HG02884 (cell line): ENCODE data around the gene SUMO4.

Source experiments
- ATAC-seq: cut with Tn5 transposase; IDR thresholded peaks from one replicate; pipeline ENCODE4 v1.9.1; 2021; ENCODE audit warnings: mild to moderate bottlenecking, moderate library complexity; ENCODE audit not compliant: unreplicated experiment

The SUMO4 gene

GRCh38 chr6:149400050-149400449, at the start of gene SUMO4:
Gene SUMO4, plus strand, starts transcription at chr6:149400262. Its CDS starts 130 bp downstream, at chr6:149400392.
- ATAC-seq = no peak

GRCh38 chr6:149354009-149354408, 46.1 kb upstream of the SUMO4 start:
- ATAC-seq = no peak

- no peak for ATAC-seq
These were observed 43.8 kb upstream of the SUMO4 start for GRCh38 chr6:149356081-149356750.

- no peak for ATAC-seq
These were observed 42.1 kb upstream of the SUMO4 start for GRCh38 chr6:149357726-149358538.

GRCh38 chr6:149359440-149359839, 40.6 kb upstream of the SUMO4 start:
- no peak for ATAC-seq

GRCh38 chr6:149360536-149360935, 39.5 kb upstream of the SUMO4 start:
- ATAC-seq = no peak

GRCh38 chr6:149362289-149362688, 37.8 kb upstream of the SUMO4 start:
- no peak for ATAC-seq

- ATAC-seq = no peak
These were observed 36.9 kb upstream of the SUMO4 start for GRCh38 chr6:149363154-149363553.

- ATAC-seq = no peak
These were observed 35.5 kb upstream of the SUMO4 start for GRCh38 chr6:149364557-149364956.

- no peak for ATAC-seq
These were observed 34.9 kb upstream of the SUMO4 start for GRCh38 chr6:149365197-149365596.

GRCh38 chr6:149366267-149366921, 33.7 kb upstream of the SUMO4 start:
- ATAC-seq = no peak

GRCh38 chr6:149368065-149368464, 32.0 kb upstream of the SUMO4 start:
- peak; percentile 82 for ATAC-seq

- ATAC-seq = no peak
These were observed 28.9 kb upstream of the SUMO4 start for GRCh38 chr6:149371154-149371553.

GRCh38 chr6:149372062-149372461, 28.0 kb upstream of the SUMO4 start:
- no peak for ATAC-seq

GRCh38 chr6:149373511-149373910, 26.6 kb upstream of the SUMO4 start:
- no peak for ATAC-seq

GRCh38 chr6:149379977-149380376, 20.1 kb upstream of the SUMO4 start:
- ATAC-seq = no peak

- ATAC-seq = no peak
These were observed 19.5 kb upstream of the SUMO4 start for GRCh38 chr6:149380523-149380922.

GRCh38 chr6:149383371-149383770, 16.7 kb upstream of the SUMO4 start:
- no peak for ATAC-seq

- no peak for ATAC-seq
These were observed 15.6 kb upstream of the SUMO4 start for GRCh38 chr6:149384464-149384863.

- ATAC-seq = no peak
These were observed 13.9 kb upstream of the SUMO4 start for GRCh38 chr6:149385998-149386646.

- no peak for ATAC-seq
These were observed 12.1 kb upstream of the SUMO4 start for GRCh38 chr6:149387779-149388512.
